LHCN-M2 (cell line): ENCODE results near the gene HLA-DPA1. TPM values are rescaled to one million over a fixed set of nuclear protein-coding genes. Genes with fewer than 3 reads are reported as not detected.
"Not testable (repeated sequence)": the region's sequence is repeated elsewhere in the genome, so short reads cannot be mapped to it uniquely, and the experiment has no call there.

Experiments used
- DNase-seq: peaks from one replicate; pipeline ENCODE4 v3.0.0-alpha.2; 2012; ENCODE audit warnings: low read depth
- total RNA-seq: library from RNA; depleted of rRNA; stranded (reverse); fragments of >200 nt; gene quantifications from 2 replicates; pipeline ENCODE4 v1.2.3, GENCODE V29; 2014

The HLA-DPA1 gene
- total RNA-seq, 1 experiment from 2014 or later = 0.86 TPM

DNA sequence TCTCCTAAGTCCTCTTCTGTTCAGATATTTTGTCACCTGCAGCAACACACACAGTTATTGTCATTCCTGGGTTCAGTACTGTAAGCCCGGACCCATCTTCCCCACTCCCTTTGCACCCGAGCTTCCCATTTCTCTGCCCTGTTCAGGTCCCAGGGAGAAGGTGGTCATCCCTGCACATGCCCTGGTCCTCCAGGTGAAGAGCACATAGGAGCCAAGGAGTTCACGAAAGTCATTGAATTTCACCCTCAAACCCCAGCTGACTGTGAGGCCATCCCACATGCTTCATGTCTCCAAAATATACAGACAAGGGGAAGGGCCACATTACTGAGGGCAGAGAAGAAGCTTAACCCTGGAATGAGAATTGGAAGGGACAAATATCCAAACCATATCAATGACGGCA, 8.1 kb downstream of the HLA-DPA1 start:
- no peak for DNase-seq

DNA sequence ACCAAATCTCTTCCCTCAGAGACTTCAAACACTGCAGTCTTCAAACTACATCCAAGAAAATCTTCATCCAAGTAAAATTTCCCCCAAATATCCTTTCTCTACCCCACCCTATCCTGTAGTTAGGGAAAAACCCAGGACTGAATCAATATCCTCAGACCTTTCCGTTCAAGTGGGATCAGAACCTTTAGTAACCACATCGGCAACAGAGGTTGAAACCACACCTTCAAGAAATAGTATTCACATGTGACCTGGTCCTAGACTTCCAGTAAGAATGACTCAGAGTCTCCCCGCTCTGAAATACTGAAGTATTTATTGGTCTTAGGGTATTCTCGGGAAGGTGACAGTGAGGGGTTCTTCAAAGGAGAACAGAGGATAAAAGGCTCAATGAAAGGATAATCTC, 8.7 kb downstream of the HLA-DPA1 start:
- DNase-seq = no peak

DNA sequence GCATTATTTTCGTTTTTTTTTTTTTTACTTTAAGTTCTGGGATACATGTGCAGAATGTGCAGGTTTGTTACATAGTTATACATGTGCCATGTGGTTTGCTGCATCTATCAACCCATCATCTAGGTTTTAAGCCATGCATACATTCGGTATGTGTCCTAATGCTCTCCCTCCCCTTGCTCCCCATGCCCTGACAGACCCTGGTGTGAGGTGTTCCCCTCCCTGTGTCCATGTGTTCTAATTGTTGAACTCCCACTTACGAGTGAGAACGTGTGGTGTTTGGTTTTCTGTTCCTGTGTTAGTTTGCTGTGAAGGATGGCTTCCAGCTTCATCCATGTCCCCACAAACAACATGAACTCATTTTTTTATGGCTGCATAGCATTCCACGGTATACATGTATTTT, 10.0 kb downstream of the HLA-DPA1 start:
- not testable (repeated sequence) for DNase-seq

DNA sequence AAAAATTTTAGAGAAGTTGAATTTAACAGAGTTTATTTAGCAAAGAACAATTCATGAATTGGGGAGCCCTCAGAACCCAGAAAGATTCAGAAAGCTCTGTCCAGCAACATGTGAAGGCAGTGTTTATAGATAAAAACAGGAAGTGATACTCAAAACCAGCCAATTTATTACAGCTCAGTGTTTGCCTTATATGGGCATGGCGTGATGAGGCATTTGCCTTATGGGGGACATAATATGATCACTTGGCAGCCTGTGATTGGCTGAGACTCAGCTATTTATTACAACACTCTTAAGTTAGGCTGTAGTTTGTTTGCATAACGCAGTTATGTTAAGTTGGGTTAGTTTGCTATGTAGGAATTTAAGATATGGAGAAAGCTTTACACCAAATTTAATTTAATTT, 11.5 kb downstream of the HLA-DPA1 start:
- DNase-seq = no peak

DNA sequence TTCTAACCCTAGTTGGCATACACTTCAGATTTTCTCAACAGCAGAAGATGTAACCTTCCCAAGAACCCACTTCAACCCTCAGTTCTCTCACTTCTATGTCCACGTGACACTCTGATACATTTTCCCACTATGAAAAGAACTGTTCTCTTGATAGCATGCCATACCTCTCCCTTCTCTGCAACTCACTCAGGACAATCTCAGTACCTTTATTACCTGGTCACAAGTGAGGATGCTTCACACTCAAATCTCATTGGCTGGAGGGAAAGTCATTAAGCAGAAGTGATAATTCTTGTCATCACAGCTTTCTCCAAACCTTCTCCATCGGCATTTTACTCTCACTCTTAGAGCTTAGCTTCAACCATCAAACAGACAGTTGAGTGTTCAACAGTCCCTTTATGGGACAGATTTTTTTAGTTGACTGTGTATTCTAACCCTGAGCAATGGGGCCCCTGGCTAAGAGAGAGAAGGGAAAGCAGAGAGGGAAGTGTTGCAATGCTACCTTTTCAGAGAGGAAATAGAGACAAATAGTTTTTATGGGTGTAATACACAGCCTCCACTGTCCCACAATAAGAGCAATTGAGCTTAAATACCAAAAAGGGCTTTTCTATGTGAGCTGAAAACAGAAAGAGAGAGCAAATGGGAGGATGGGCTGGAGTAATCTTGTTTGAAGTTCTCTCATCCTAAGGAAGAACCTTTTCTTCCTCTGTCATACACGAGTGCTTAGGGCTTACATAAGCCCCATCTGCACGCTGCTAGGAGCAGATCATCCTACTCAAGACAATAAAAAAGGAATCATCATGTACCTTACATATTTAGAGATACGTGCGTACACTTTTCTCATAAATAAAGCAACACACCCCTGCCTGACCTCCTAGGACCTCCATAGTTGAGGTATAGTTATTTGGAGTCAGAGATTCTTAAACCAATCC, 16.0 kb downstream of the HLA-DPA1 start:
- no peak for DNase-seq

DNA sequence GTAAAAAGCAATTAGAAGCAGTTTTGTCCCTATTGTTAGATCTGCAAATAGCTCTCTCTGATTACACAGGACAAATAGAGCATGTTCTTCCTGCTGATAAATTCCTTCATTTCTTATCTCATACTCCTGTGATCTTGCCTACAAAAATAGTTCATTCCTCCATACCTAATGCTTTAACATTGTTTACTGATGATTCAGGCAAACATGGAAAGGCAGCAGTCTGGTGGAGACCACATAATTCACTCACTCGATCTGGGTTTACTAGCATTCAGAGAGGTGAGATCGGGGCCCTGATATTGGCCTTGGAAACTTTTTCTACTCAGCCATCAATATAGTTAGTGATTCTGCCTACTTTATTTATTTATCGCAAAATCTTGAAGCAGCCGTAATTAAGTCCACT, 20.2 kb downstream of the HLA-DPA1 start:
- no peak for DNase-seq

DNA sequence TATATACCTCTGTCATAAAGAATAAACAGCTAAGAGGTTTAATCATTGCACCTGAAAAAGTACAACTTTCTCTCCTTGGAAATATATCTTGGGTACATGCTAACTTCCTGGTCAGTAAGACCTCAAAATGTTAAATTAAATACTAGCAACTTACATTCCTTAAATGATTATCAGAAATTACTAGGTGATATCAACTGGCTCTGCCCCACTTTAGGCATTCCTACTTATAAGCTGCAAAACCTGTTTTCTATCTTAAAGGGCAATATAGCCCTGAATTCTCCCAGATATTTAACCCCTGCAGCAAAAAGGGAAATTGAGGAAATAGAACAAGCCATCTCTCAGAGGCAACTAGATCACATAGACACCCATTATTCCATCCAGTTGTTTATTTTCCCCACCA, 20.8 kb downstream of the HLA-DPA1 start:
- DNase-seq = no peak

DNA sequence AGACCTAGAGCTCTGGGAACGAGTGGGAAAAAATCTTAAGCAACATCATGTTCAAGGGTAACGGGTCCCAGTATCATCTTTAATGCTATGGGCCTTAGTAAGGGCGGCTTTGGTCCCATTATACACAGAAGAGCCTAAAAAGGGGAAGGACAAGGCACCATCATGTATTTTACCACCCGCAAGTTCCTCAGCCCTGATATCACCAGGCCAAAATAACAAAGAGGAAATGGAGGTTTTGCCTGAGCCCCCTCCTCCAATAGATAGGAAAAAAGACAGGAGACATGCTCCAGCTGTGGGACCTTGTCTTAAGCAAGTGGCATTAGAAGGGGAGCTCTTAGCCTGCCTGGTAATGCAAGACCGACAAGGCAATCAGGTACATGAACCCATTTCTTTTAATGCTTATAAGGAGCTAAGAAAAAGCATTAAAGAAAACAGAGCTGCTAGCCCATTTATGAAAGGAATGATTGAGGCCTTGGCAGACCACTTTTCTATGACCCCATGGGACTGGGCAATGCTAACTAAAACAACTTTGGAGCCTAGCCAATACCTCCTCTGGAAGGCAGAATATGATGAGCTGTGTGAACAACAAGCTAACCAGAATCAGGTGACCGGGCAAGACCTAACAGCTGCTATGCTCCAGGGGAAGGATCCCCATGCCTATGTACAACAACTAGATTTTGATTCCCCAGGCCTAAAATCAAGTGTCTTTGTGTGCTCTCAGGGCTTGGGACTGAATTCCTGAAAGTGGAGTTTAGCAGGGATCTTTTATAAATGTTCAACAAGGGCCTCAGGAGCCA, 23.2 kb downstream of the HLA-DPA1 start:
- peak; percentile 38 for DNase-seq

DNA sequence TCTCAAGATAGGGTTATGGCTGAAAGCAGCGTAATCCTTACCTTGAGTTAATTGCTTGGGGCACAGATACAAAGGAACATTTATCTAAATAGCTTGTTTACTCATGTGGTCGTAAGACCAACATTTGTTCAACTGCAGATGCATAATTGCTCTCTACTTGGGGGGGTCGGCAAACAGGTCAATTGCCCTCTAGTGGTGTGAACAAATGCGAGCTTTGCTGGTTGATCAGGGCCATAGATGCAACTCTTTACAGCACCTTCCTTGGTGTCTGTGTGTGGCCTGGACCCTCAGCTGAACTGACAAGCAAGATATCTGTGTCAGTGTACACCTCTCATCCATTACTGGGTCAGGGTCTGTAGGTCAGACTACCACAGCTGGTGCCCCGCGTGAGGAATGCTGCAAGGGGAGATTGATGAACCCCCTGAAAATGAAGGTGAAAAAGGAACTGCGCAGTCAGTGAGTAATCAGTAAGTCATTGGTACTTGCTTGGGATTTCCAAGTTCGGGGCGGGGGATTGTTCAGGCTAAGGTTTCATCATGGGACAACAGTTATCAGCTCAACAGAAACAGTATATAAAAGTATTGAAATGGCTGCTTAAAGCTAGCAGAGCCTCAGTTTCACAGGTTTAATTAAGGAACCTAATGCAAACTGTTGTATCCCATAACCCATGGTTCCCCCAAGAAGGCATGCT, 24.0 kb downstream of the HLA-DPA1 start:
- DNase-seq = no peak

DNA sequence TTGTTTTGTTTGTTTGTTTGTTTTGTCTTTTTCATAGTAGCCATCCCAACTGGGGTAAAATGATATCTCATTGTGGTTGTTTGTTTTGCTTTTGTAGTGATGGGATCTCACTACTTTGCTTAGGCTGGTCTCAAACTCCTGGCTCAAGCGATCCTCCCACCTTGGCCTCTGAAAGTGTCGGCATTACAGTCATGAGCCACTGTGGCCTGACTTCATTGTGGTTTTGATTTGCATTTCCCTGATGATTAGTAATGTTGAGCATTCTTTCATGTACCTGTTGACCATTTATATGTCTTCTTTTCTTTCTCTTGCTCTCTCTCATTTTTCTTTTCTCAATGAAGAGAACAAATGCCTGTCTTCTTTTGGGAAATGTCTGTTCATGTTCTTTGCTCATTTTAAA, 33.3 kb downstream of the HLA-DPA1 start:
- DNase-seq = peak; percentile 1

DNA sequence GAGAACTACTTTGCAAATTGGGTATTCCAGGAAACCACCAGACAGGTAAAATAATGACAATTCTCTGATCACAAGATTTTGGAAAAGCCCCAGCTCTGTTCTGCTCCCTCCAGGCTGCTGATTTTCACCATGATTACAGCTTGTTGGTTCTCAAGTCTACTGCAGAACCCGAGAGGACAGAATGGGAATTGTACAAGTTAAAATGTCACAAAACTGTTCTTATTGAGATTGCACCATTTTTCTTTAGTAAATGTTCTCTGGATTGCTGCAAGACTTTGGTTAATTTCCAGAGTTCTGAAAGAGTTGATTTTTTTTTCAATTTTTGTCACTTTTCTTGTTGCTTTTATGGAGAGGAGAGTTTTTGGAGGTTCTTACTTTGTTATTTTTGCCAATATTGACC, 36.9 kb downstream of the HLA-DPA1 start:
- DNase-seq = no peak

DNA sequence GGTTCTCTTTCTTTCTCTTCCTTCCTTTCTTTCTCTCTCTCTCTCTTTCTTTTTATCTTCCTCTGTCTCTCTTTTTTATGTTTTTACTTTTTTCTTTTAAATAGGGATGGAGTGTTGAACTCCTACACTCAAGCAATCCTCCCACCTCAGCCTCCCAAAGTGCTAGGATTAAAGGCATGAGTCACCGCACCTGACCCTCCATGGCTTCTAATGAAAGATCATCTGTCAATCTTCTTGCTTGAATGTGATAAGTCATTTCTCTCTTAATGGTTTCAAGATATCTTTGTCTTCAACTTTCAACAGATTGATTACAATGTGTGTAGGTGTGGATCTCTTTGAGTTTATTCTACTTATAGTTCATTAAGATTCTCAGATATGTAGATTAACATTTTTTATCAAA, 38.9 kb downstream of the HLA-DPA1 start:
- no peak for DNase-seq

DNA sequence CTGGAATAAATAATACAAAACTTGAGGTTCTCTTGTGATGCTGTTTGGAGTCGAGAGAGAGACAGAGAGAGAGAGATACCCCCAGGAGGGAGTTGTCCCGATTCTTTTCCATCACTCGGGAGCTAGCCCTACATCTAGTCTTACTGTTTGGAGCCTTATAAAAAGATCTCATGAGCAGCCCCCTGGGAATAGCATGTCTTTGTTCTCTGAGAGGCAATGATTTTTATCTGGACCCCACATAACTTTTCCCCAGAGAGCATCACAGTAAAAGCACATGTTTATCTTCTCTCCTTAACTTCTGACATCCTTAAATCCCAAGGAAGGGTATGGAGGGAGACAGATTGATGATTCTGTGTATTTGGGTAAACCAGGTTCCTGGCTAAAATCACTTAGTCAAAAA, 43.2 kb downstream of the HLA-DPA1 start:
- DNase-seq = no peak

DNA sequence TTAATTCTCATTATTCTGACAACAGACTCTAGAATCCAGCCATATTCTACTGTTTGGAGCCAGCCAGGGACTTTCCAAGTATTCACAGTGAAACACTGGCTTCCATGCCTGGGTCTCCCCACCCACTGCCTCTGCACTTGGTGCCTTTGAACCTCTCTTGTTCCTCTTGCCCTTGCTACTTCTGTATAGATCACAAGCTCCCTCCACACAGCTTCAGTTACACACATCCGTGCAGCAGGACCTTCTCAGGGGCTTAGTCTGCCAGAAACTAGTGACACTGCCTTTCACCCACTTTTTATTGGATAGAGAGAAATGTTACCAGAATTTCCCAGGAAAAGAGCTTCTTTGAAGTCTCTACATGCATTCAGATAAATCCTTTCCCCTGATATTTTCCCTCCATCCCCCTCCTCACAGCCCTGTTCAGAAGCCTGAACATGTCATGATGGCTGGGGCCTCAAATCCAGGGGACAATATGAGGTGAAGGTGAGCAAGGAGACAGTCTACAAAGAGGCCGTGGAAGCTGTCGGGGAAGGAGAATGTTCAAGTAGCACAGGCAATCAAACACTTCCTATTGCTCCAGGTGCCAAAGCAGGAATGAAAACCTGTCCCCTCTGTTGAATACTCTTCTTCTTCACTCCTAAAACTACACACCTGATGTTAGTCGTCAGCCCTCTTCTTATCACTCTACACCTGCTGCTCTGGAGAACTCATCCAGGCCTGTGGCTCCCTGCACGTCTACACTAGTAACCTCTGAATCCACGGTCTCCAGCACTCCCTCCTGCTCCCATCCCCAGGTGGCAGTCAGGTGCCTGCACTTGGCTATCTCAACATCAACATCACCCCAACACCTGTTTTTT, 43.9 kb downstream of the HLA-DPA1 start:
- no peak for DNase-seq

DNA sequence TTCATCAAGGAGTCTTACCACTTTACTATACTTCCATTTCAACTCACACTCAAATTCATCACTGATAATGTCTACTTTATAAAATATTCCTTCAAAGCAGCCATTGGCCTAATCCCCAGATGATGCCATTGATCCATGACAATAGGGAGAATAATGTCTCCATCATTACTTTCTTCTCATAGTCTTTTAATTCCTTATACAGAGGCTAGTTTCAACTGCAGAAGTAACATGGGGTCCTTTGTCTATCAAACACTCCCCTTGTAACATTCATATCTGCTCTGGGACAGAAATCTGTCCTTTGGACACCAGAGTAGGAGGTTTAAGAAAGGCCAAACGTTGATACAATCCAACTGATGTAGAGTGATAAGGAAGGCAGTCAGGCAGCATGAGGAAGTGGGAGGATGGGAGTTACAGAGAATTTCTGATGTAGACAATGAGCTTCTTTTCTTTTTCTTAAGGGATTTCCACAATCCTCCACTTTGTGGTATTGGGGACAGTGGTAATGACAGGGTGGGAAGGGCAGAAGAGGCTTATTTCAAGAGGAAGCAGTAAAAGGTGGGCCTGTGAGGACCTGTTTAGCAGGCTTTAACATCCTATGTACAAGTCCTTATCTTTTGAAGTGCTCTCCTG, 45.1 kb downstream of the HLA-DPA1 start:
- no peak for DNase-seq

DNA sequence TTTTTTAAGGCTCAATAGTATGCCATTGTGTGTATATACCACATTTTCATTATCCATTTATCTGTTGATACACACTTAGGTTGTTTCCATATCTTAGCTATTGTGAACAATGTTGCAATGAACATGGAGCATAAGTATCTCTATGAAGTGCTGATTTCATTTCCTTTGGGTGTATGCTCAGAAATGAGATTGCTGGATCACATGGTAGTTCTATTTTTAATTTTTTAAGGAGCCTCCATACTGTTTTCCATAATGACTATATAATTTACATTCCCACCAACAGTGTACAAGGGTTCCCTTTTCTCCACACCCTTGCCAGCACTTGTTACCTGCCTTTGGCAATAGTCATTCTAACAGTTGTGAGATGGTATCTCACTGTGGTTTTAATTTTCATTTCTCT, 48.9 kb downstream of the HLA-DPA1 start:
- DNase-seq = no peak

DNA sequence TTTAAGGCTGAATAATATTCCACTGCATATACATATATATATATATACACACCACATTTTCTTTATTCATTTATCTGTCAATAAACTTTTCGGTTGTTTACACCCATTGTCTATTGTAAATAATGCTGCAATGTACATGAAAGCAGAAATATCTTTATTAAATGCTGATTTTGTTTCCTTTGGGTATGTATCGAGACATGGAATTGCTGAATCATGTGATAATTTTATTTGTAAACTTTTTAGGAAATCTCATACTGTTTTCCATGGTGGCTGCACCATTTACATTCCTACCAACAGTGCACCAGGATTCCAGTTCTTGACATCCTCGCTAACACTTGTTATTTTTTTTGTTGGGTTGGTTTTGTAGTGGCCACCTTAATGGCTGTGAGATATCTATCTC, 49.9 kb downstream of the HLA-DPA1 start:
- DNase-seq = no peak

DNA sequence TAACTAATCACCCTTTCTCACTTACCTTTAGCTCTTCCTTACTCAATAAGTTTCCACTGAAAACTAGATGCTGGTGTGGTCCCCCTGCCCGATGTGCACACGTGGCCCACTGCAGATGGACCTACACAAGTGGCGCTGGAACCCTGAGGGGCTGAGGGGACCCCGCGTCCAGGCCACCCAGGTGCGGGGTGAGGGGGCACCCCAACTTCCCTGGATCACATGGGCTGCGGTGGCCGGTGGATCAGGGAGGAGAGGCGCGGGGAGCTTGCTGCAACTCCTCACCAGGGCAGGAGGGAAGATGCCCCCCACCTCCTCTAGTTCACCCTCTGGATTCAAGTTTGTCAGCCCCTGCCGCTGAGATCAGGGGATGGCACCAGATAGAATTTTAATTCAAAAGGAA, 51.5 kb downstream of the HLA-DPA1 start:
- no peak for DNase-seq

DNA sequence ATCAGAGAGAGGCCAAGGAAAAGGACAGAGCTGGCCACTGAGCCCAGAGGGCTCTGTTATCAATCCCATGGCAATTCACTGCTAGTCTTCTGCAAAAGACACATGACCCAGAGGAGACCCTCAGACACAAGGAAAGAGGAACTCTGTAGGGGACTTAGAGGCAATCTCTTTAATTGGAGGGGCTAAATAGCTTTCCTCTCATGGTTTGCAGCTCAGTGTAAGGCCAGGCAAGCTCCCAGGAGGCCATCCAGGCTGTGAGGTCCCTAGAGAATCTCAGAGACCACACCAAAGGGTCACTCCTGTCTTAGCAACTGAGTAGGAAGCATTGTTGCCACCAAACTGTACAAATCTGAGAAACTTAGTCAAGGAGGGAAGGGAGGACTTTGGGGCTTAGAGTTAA, 54.1 kb downstream of the HLA-DPA1 start:
- no peak for DNase-seq

DNA sequence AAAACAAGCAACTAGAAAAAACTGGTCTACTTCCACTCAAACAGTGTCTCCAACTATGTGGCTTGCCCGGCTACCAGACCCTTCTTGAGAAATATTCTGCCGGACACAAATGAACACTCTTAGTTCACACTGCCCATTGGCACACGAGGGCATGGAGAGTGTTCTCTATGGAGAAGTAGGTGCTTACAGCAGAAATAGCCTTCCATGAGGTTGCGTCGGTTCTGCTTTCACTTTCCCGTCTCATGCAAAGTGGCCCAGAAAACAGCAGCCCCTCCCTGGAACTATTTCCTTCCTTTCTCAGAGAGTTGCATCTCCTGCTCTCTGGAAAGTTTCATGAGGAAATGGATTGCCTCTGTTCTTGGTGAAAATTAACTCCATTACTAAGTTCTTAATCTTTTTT, 54.5 kb downstream of the HLA-DPA1 start:
- peak; percentile 54 for DNase-seq

DNA sequence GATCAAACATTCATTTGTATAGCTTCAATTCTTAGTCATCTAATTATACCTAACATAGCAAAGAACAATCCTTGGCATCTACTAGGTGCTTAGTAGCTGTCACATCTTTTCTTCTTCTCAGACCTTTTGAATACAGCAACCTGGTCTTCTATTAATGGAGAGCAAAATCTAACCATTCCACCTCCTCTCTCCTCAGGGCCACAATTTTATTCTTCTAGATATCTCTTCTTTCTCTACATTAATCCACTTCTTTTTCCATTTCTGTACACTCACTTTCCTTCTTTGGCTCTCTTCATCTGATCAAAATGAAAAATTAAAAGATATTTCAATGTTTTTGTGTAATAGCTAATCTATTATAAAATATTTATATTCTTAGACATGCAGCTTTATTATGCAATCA, 55.0 kb downstream of the HLA-DPA1 start:
- DNase-seq = no peak
